ENCODE data around the gene PDE3A. TPM values are rescaled to one million over a fixed set of nuclear protein-coding genes. Genes with fewer than 3 reads are reported as not detected.

Gene PDE3A
- total RNA-seq, 5 donors from 2014 or later (not counting 1 experiment from before 2014, with no cell fraction given) = 0.03 to 0.10 (median 0.09) TPM; not detected in 2

- Histone ChIP-seq H3K4me1 (ENCODE audit: control insufficient read depth in 1 of 2, extremely low read depth in 1 of 2, insufficient read depth in 2 of 2, low read length in 2 of 2) (no peaks in the 10 kb centered on the region), H3K36me3 (ENCODE audit: control insufficient read depth in 2 of 2, extremely low read depth in 1 of 2, insufficient read depth in 1 of 2, low read length in 1 of 2) (no peaks in the 10 kb centered on the region), H3K27me3 (replicated peaks in 1 of 2; ENCODE audit: control insufficient read depth in 2 of 2, extremely low read depth in 1 of 2, insufficient read depth in 2 of 2, low read length in 1 of 2) (no peaks in the 10 kb centered on the region), H3K27ac (ENCODE audit: low read length) (no peak overlapping the region), H3K9me3 (no peaks in the 10 kb centered on the region), H3K4me3 (ENCODE audit: control insufficient read depth in 1 of 2, extremely low read depth in 1 of 2, low read length in 1 of 2) (no peak overlapping the region)
- ChIA-PET POLR2A (no interaction called here), CTCF (no interaction called here)
- ATAC-seq (replicated peaks in 1 of 4) (no peak), DNase-seq (no peak)
- H3K27ac Mint-ChIP-seq = no peak overlapping the region
- no peak overlapping the region for H3K4me3 Mint-ChIP-seq
- H3K36me3 Mint-ChIP-seq = no peaks in the 10 kb centered on the region
- H3K27me3 Mint-ChIP-seq = no peaks in the 10 kb centered on the region
- no CpG with 5 or more reads among the region's 2 CpGs for whole genome bisulfite sequencing (ENCODE audit: insufficient coverage)
- no peaks in the 10 kb centered on the region for H3K9me3 Mint-ChIP-seq
- H3K4me1 Mint-ChIP-seq = no peaks in the 10 kb centered on the region
Observed at GRCh38 chr12:20438299-20438779, 70.0 kb downstream of the PDE3A start.

DNA sequence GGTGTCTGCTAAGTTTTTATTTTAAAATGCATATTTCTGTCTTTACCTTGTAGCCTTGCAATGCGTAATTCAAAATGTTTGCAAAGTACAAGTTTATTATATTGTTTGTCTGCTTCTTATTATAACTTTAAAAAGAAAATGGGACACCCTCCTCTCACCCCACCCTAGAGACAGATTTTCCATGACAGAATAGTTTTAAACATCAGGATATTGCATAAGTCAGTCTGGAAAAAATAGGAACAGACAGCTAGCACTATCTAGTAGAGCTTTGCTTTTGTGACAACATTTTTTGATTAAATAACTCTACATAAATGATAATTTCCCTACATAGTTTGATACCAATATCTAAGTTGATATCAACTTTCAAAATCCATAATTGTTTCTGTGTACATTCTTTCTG lies 71.3 kb downstream of the PDE3A start:
- H3K27me3 Mint-ChIP-seq = no peaks in the 10 kb centered on the region
- DNase-seq = no peak
- Histone ChIP-seq H3K4me1 (ENCODE audit: control insufficient read depth in 1 of 2, extremely low read depth in 1 of 2, insufficient read depth in 2 of 2, low read length in 2 of 2) (no peaks in the 10 kb centered on the region), H3K9me3 (no peaks in the 10 kb centered on the region), H3K36me3 (ENCODE audit: control insufficient read depth in 2 of 2, extremely low read depth in 1 of 2, insufficient read depth in 1 of 2, low read length in 1 of 2) (no peaks in the 10 kb centered on the region), H3K4me3 (ENCODE audit: control insufficient read depth in 1 of 2, extremely low read depth in 1 of 2, low read length in 1 of 2) (no peak overlapping the region), H3K27ac (ENCODE audit: low read length) (no peak overlapping the region), H3K27me3 (replicated peaks in 1 of 2; ENCODE audit: control insufficient read depth in 2 of 2, extremely low read depth in 1 of 2, insufficient read depth in 2 of 2, low read length in 1 of 2) (no peaks in the 10 kb centered on the region)
- H3K36me3 Mint-ChIP-seq = no peaks in the 10 kb centered on the region
- no peak overlapping the region for H3K4me3 Mint-ChIP-seq
- H3K9me3 Mint-ChIP-seq = no peaks in the 10 kb centered on the region
- H3K27ac Mint-ChIP-seq = no peak overlapping the region
- ATAC-seq (replicated peaks in 1 of 4) = no peak
- H3K4me1 Mint-ChIP-seq = no peaks in the 10 kb centered on the region
- ChIA-PET POLR2A (no interaction called here), CTCF (no interaction called here)
- no CpG with 5 or more reads among the region's 1 CpG for WGBS (ENCODE audit: insufficient coverage)

DNA sequence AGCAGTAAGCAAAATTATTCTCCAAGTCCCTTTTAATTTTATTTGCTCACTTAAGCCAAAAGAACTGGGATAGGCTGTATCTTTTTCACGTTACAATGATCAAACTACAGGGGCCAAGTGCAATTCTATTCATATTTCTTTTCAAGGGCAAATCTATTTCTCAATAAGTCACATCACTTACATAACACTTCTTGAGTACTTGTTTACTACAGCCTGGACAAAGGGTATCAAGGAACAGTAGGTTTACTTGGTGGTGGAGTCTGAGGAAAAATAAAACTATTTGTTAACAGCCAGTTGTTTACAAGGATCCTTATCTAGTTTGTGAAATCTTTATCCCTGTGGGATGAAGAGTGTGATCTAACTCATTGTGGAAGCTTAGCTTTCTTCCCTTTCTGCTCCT lies 72.1 kb downstream of the PDE3A start:
- no peak overlapping the region for H3K27ac Mint-ChIP-seq
- H3K9me3 Mint-ChIP-seq = no peaks in the 10 kb centered on the region
- H3K4me1 Mint-ChIP-seq = no peaks in the 10 kb centered on the region
- no peaks in the 10 kb centered on the region for H3K27me3 Mint-ChIP-seq
- H3K36me3 Mint-ChIP-seq = no peaks in the 10 kb centered on the region
- ATAC-seq (replicated peaks in 1 of 4) (no peak), DNase-seq (no peak)
- 60% methylated on average over 1 of the region's 1 CpG for WGBS (ENCODE audit: insufficient coverage)
- Histone ChIP-seq H3K27me3 (replicated peaks in 1 of 2; ENCODE audit: control insufficient read depth in 2 of 2, extremely low read depth in 1 of 2, insufficient read depth in 2 of 2, low read length in 1 of 2) (no peaks in the 10 kb centered on the region), H3K36me3 (ENCODE audit: control insufficient read depth in 2 of 2, extremely low read depth in 1 of 2, insufficient read depth in 1 of 2, low read length in 1 of 2) (no peaks in the 10 kb centered on the region), H3K4me1 (ENCODE audit: control insufficient read depth in 1 of 2, extremely low read depth in 1 of 2, insufficient read depth in 2 of 2, low read length in 2 of 2) (no peaks in the 10 kb centered on the region), H3K27ac (ENCODE audit: low read length) (no peak overlapping the region), H3K9me3 (no peaks in the 10 kb centered on the region), H3K4me3 (ENCODE audit: control insufficient read depth in 1 of 2, extremely low read depth in 1 of 2, low read length in 1 of 2) (no peak overlapping the region)
- CTCF ChIA-PET = no interaction called here
- H3K4me3 Mint-ChIP-seq = no peak overlapping the region
- POLR2A ChIA-PET = no interaction called here

- WGBS (ENCODE audit: insufficient coverage) = 86% methylated on average over 2 of the region's 6 CpGs
- CTCF ChIA-PET = no interaction called here
Observed at GRCh38 chr12:20442322-20442721, 74.0 kb downstream of the PDE3A start.

GRCh38 chr12:20443255-20443654 lies 74.9 kb downstream of the PDE3A start:
- Mint-ChIP-seq H3K27ac (no peak overlapping the region), H3K4me3 (no peak overlapping the region), H3K27me3 (no peaks in the 10 kb centered on the region), H3K9me3 (no peaks in the 10 kb centered on the region), H3K4me1 (no peaks in the 10 kb centered on the region), H3K36me3 (no peaks in the 10 kb centered on the region)
- ATAC-seq (replicated peaks in 1 of 4) (no peak), DNase-seq (no peak)
- Histone ChIP-seq H3K4me3 (ENCODE audit: control insufficient read depth in 1 of 2, extremely low read depth in 1 of 2, low read length in 1 of 2) (no peak overlapping the region), H3K27ac (ENCODE audit: low read length) (no peak overlapping the region), H3K36me3 (ENCODE audit: control insufficient read depth in 2 of 2, extremely low read depth in 1 of 2, insufficient read depth in 1 of 2, low read length in 1 of 2) (no peaks in the 10 kb centered on the region), H3K27me3 (replicated peaks in 1 of 2; ENCODE audit: control insufficient read depth in 2 of 2, extremely low read depth in 1 of 2, insufficient read depth in 2 of 2, low read length in 1 of 2) (no peaks in the 10 kb centered on the region), H3K4me1 (ENCODE audit: control insufficient read depth in 1 of 2, extremely low read depth in 1 of 2, insufficient read depth in 2 of 2, low read length in 2 of 2) (no peaks in the 10 kb centered on the region), H3K9me3 (no peaks in the 10 kb centered on the region)
- POLR2A ChIA-PET = no interaction called here
- WGBS (ENCODE audit: insufficient coverage) = no CpG with 5 or more reads among the region's 3 CpGs
- CTCF ChIA-PET = no interaction called here

More at GRCh38 chr12:20442322-20442721, 74.0 kb downstream of the PDE3A start:
- H3K9me3 ChIP-seq = no peaks in the 10 kb centered on the region
- no peak overlapping the region for H3K4me3 ChIP-seq (ENCODE audit: control insufficient read depth in 1 of 2, extremely low read depth in 1 of 2, low read length in 1 of 2)
- Mint-ChIP-seq H3K36me3 (no peaks in the 10 kb centered on the region), H3K27me3 (no peaks in the 10 kb centered on the region), H3K4me3 (no peak overlapping the region), H3K27ac (no peak overlapping the region), H3K9me3 (no peaks in the 10 kb centered on the region), H3K4me1 (no peaks in the 10 kb centered on the region)
- ATAC-seq (replicated peaks in 1 of 4) (no peak), DNase-seq (no peak)
- POLR2A ChIA-PET = no interaction called here
- no peaks in the 10 kb centered on the region for H3K4me1 ChIP-seq (ENCODE audit: control insufficient read depth in 1 of 2, extremely low read depth in 1 of 2, insufficient read depth in 2 of 2, low read length in 2 of 2)
- H3K27ac ChIP-seq (ENCODE audit: low read length) = no peak overlapping the region
- H3K27me3 ChIP-seq (replicated peaks in 1 of 2; ENCODE audit: control insufficient read depth in 2 of 2, extremely low read depth in 1 of 2, insufficient read depth in 2 of 2, low read length in 1 of 2) = no peaks in the 10 kb centered on the region
- H3K36me3 ChIP-seq (ENCODE audit: control insufficient read depth in 2 of 2, extremely low read depth in 1 of 2, insufficient read depth in 1 of 2, low read length in 1 of 2) = no peaks in the 10 kb centered on the region

DNA sequence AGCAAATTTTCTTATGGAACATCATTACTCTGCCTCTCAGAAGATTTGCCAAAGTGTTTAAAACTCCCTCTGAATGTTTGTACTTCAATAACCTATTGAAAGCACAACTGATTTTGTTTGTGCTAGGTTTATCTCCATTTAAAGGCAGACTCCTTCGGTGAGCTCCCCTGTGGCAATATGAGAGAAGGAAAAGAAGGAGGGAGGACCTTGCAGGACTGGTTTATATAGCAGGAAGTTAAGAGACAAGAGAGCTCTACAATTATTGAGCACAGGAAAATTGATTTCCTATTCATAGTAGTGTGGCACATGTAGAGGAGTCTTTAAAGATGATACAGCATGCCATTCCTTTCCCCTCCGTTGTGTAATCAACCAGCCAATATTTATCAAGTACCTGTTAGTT lies 75.5 kb downstream of the PDE3A start:
- Histone ChIP-seq H3K27ac (ENCODE audit: low read length) (no peak overlapping the region), H3K4me1 (ENCODE audit: control insufficient read depth in 1 of 2, extremely low read depth in 1 of 2, insufficient read depth in 2 of 2, low read length in 2 of 2) (no peaks in the 10 kb centered on the region), H3K9me3 (no peaks in the 10 kb centered on the region), H3K4me3 (ENCODE audit: control insufficient read depth in 1 of 2, extremely low read depth in 1 of 2, low read length in 1 of 2) (no peak overlapping the region), H3K27me3 (replicated peaks in 1 of 2; ENCODE audit: control insufficient read depth in 2 of 2, extremely low read depth in 1 of 2, insufficient read depth in 2 of 2, low read length in 1 of 2) (no peaks in the 10 kb centered on the region), H3K36me3 (ENCODE audit: control insufficient read depth in 2 of 2, extremely low read depth in 1 of 2, insufficient read depth in 1 of 2, low read length in 1 of 2) (no peaks in the 10 kb centered on the region)
- Mint-ChIP-seq H3K4me3 (no peak overlapping the region), H3K36me3 (no peaks in the 10 kb centered on the region), H3K9me3 (no peaks in the 10 kb centered on the region), H3K4me1 (no peaks in the 10 kb centered on the region), H3K27me3 (no peaks in the 10 kb centered on the region), H3K27ac (no peak overlapping the region)
- CTCF ChIA-PET = no interaction called here
- POLR2A ChIA-PET = interaction anchor here in 1 of 2 donors (0.6 kb wide), 1 partner anchor 788 kb away, joined by 3 read pairs; no protein-coding TSS in a partner anchor
- 80% methylated on average over 1 of the region's 2 CpGs for WGBS (ENCODE audit: insufficient coverage)
- DNase-seq (no peak), ATAC-seq (replicated peaks in 1 of 4) (no peak)

DNA sequence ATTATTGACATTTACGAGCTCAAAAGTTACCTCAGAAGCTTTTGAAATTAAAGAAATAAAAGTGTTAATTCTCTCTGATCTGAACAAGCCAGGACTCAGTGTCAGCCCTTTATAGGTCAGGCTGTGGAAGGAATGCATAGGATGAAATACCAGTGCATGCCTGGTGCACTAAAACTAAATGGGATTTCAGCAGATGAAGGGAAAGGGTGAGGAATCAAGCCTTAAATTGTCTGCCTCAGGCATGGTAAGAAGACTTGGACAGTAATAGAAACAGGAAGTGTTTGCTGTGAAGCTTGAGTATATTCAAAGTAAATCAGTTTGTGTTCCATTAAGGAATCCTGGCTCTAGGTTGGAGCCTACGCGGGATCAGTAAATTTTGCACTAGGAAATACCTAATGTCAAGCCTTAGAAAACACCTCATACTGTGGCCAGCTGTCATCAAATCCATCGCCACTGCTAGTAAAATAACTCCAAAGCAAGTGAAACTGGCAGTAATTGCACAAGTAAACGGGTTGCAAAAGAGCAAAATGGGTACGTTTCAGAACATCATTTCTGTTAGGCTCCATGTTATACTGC lies 76.3 kb downstream of the PDE3A start:
- no peak overlapping the region for H3K27ac Mint-ChIP-seq
- H3K9me3 Mint-ChIP-seq = no peaks in the 10 kb centered on the region
- no peaks in the 10 kb centered on the region for H3K9me3 ChIP-seq
- no peaks in the 10 kb centered on the region for H3K36me3 Mint-ChIP-seq
- no peaks in the 10 kb centered on the region for H3K36me3 ChIP-seq (ENCODE audit: control insufficient read depth in 2 of 2, extremely low read depth in 1 of 2, insufficient read depth in 1 of 2, low read length in 1 of 2)
- H3K27ac ChIP-seq (ENCODE audit: low read length) = no peak overlapping the region
- no peaks in the 10 kb centered on the region for H3K27me3 ChIP-seq (replicated peaks in 1 of 2; ENCODE audit: control insufficient read depth in 2 of 2, extremely low read depth in 1 of 2, insufficient read depth in 2 of 2, low read length in 1 of 2)
- no peak overlapping the region for H3K4me3 Mint-ChIP-seq
- 80% methylated on average over 2 of the region's 6 CpGs for WGBS (ENCODE audit: insufficient coverage)
- no peaks in the 10 kb centered on the region for H3K27me3 Mint-ChIP-seq
- H3K4me3 ChIP-seq (ENCODE audit: control insufficient read depth in 1 of 2, extremely low read depth in 1 of 2, low read length in 1 of 2) = no peak overlapping the region
- no peak for DNase-seq
- no peak for ATAC-seq (replicated peaks in 1 of 4)
- ChIA-PET POLR2A (no interaction called here), CTCF (no interaction called here)
- H3K4me1 Mint-ChIP-seq = no peaks in the 10 kb centered on the region
- H3K4me1 ChIP-seq (ENCODE audit: control insufficient read depth in 1 of 2, extremely low read depth in 1 of 2, insufficient read depth in 2 of 2, low read length in 2 of 2) = no peaks in the 10 kb centered on the region
